Thyroid gland (tissue), 4 donors: ENCODE results near the gene UBE2I.

Experiments
- CTCF ChIP-seq, 6 experiments: fragments of 200-600 bp in 3 of 6; fragments of 450-650 bp in 3 of 6; sonication (generic) in 3 of 6; IDR thresholded peaks; one replicate each; pipeline ENCODE4 v1.5.1; 2016 to 2019; ENCODE audit warnings: antibody characterized with exemption in 6 of 6, mild to moderate bottlenecking in 2 of 6, inconsistent platforms in 1 of 6, moderate library complexity in 1 of 6
- POLR2A ChIP-seq, 2 donors: fragments of 450-650 bp; IDR thresholded peaks; one replicate each; pipeline ENCODE4 v1.6.1; 2017; ENCODE audit warnings: antibody characterized with exemption in 2 of 2, mild to moderate bottlenecking in 2 of 2, moderate library complexity in 1 of 2

DNA sequence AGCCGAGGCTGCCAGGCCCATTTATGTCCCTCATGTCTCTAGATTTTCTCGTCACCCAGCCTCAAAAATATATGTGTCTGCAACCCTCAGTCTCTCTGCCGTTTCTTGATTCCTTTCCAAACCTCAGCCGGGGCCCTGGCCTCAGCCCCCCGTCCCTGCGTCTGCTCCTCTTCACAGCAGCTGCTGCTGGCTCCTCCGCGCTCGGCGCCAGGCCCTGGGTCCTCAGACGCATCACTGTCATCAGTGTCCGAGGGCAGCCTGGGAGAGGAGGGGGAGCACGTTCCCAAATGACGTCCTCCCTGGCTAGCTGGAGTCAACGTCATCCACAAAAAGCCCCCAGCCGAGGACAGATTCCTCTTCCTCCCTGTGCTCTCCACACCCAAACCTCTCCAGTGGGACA lies 39.9 kb downstream of the UBE2I start:
- no peak for TF ChIP-seq POLR2A (IDR thresholded peaks at IDR 0.05)
- TF ChIP-seq CTCF (IDR thresholded peaks at IDR 0.05): no peak
